NCI-H69 (cell line): Measurements from ENCODE around the gene CMSS1.
A peak's percentile ranks its signal among the peaks of the same experiment; 100 is the strongest.

Source experiments
- DNase-seq: peaks from one replicate; lab custom pipeline; 2025; lab: John Stamatoyannopoulos, UW

CMSS1 gene

DNA sequence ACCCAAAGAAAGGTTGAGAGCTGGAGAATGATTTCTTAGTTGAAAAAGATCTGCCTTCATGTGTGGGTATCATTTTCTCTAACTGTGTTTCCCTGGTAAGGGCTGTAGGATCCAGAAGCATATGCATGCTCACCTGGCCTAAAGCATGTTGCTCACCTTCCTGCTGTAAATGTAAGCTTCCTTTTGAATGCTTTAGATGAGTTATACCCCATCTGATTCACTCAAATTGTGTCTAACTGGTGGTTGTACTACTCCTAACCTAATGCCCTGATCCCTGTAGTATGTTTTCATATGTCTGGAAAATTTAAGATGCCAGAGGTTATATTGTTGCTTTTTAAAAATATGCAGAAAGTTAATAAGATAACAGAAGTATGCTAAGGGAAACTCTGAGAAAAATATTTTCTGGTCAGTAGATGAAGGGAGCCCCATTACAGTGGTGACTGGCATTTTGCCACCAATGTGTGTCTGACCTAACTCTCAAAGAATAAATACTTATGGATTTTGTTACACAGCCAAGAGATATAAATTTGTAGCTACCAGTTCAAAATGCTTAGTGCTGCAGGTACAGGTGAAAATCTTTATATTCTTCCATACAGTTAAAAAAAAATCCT, 289.0 kb downstream of the CMSS1 start:
- peak; percentile 77 for DNase-seq

DNA sequence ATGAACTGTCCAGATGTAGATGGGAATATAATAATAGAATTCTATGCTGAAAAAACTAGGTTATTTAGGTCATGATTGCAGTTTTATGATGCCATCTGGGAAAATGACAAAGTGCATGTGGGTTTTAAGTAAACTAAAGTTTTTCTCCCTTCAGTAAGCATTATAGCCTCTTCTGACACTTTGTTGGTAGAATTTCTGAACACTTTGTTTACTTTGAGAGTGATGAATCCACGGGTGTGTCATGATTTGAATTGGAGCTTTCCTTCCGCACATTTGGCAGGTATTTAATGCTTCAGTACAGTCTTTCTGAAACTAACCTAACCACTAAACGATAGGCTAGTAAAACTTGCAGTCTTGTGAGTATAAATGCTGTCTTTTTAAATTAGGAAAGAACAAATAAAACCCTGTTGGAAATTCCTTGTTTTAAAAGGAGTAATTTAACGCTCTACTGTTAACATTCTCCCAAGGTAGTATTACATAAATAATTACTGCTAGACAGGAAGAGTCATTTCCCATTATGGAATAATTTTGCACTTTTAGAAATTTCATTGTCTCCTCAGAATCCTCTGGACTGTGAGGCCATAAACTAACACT, 289.7 kb downstream of the CMSS1 start:
- peak; percentile 67 for DNase-seq

DNA sequence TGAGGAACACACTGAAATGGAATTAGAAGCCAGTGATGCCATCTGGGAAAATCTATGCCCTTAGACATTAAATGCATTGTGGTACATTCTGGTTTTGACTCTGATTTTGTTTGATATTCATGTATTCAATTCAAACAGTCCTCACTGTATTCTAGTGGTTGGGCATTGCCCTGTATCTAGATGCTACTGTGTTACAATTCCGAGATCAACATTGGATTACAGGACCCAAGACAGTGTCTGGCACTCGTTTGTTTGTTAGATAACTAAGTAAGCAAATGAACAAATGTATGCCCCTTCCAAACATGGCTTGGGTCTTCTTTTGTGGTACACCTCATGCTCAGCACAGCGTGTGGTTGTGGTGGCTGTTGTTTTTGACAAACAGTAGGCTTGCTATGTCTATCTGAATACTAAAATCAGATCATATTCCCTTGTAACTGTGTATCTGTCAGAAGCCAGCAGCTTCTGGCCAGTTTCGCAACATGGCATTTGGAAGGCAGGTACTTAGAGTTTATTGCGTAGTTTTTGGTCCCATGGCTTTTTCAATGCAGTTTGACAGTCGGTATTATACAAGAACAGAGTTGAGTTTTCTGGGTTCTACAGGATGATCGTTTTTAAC, 290.9 kb downstream of the CMSS1 start:
- DNase-seq: no peak

DNA sequence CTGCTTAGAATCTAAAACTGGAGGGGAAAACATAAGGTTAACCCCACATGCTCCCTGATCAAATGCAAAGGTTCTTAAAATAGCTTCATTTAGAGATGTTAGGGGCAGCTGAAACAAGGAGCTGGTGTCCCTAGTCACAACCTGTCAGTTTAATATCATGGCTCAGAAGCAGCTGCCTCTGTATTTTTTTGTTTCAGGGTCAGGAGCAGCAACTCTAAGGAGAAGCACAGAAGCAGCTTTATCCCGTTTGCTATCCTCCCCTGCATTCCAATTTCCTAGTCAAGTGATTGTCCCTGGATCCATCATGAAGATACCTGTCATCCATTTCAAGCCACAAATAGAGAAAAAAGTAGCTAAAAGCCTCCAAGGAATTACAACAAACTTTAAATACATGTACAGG, 292.5 kb downstream of the CMSS1 start:
- no peak for DNase-seq

DNA sequence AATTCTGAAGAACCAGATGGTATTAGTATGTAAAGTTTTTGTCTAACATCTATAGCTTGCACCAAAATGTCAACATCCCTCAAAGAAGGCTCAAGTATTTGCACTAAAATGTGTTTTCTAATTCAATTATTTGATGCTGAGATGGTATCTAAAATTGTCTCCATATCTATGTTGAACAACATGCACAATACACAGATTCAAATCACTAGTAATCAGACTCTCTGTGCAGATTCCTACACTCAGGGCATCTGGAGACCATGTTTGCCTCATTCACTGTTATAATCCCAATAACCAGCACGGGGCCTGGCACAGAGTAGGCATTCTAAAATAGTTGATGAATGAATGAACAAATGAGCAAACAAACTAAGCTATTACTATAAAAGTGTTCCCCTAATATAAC, 294.1 kb downstream of the CMSS1 start:
- no peak for DNase-seq

DNA sequence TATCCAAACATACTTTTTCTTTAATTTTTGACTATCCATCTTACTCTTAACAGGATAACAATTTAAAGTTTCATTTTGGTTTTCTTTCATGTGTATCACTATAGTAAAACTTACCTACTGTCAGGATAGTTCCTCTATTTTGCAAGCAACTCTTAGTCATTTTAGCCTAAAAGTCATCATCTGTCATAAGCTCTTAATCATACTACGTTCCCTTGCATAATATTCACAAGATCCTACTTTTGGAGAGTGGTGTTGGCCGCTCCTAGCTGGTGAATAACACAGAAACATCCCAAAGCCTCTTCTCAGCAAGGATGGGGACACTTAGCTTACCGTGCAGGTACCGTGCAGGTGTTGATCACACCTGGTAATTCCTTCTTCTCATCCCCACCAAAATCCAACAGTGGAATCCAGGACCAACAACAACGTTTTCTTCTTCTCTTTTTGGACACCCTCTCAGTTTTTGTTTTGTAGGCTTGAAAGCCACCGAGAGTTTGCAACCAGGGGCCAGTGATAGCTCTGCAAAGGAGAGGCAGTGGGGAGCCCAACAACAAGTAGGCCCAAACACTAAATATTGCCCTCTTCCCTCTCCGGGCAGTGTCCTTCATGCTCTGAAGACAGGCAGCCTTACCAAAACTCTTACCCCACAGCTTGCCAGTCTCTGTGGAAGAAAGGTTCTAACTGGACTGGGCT, 296.2 kb downstream of the CMSS1 start:
- peak; percentile 3 for DNase-seq

DNA sequence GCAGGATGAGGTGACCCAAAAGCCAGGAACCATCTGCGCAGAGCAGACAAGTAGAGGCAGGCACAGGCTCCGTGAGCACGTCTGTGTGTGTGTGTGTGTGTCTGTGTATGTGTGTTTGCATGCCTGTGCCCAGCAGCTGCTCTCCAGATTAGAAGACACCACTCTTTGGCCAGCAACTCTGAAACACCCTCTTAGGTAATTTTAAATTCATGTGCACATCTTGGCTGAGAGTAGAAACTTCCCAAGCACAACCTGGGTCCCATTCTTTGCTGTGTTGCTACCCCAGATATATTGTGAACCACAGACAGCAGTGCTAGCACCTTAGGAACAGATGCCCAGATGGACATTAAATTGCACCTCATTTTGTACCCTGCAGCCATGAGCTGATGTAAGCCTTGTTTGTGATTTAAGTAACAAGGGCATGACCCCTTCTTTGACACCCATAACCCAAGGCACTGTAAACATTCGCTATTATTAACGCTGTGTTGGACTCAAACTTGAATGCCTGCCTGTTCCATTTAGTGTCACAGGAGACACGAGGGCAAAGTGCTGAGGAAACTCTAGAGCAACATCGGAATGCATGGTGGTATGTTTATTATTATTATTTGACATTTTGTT, 296.9 kb downstream of the CMSS1 start, which contains the start of gene FILIP1L:
Gene FILIP1L (minus strand): TSS at position 89 of the 618 bp plus-strand sequence.
- DNase-seq: peak; percentile 89

DNA sequence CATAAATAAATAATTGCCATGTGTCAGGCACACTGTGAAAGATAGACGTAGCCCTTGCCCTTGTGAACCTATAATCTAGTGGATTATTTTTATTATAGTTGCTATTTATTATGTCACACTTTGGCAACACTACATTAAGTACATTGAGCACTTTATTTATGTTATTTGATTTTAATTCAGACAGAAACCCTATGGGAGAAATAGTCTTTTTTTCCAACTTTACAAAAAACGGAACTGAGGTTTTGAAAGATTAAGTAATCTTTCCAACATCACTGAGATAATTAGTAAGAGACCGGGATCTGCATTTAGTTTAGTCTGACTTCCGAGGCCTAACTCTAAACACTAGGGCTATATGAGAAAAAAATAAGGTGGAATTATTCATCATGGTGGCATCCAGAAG, 299.4 kb downstream of the CMSS1 start:
- no peak for DNase-seq

DNA sequence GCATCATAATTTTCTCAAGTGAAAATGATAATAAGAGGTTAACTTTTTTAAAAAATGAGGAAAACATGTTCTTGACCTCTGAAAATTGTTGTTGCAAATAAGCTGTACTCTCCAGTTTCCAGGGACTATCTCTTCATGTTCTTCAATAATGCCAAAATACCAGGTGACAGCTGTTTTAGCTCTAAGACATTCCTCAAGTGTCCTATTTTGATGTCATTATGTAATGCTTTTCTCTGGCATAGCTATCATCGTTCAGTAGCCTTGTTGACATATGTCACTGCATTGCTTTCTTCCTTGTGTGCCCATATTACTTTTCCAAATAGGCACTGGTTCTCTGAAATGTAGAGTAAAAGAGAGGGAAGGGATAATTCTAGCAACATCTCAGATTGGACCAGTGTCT, 302.4 kb downstream of the CMSS1 start:
- DNase-seq: no peak

DNA sequence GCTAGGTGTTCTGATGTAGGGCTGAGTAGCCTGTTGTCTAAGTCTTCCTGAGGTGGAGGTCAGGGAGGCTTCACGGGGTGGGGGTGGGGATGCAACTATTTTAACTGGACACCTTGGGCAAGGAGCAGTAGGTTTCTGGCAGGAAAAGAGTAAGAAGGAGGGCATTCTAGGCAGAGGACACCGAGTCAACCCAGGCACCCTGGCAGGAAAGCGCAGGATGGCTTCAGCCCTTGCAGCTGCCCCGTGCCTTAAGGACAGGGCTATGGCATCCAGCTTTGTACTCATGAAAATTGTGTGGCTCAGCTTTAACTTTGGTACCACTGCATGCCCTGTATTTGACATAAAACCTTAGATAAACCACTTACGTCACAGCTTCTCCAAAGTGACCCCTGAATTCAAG, 303.0 kb downstream of the CMSS1 start:
- DNase-seq: no peak

DNA sequence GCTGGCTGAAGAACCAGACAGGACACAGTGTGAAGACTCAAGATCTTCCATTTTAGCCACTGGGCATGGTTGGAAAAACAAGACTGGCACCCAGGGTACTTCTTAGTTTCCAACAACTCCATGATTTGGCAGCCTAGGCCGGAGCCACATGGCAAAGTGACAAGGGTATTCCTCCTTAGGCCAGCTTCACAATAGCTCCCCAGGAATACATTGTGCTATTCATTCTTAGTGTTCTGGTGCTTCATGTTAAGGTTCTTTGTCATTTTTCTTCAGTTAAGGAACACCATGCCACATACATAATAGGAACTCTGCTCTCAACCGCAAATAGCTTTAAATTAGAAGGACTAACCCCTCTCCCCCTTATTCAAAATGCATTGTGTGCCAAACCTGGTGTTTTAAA, 304.7 kb downstream of the CMSS1 start:
- no peak for DNase-seq

DNA sequence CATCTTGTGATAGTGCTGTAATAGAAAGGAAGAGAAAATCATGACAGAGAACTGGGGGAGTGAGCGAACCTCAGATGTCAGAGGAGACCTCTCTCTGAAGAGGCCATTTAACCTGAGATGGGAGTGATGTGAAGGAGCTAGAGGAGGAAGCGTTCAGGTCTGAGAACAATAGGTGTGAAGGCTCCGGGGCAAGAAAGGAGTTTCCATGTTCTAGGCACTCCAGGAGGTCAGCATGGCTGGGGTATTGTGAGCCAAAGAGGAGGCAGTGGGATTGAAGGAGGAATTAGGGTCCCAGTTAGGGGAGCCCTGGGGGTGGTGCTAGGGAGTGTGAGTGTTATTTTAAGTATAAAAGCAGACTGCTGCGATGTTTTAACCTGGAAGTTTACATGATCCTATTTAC, 305.4 kb downstream of the CMSS1 start:
- no peak for DNase-seq

DNA sequence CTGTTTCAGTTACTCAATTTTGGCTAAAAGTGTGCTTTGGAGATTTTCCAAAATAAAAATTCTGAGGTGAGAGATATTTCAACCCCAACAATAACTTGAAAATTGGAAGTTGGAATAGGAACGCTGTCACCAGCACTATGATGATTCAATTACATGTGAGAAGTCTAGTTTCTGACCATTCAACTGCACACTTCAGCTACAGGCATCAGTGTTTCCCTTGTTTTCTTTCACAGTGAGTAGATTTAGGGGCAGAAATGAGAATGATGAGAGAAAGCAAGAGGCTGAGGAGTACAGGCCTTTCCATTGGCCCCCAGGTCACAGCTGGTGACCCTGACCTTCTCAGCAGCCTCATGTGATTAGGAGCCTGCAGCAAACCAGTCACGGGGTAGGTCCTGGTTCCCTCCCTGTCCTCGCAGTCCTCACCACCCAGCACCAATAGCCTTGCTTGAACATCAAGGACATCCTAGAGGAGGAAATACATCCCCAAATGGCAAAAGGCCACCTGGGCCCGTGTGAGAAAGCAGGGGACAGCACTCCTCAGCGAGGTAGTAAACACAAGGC, 306.6 kb downstream of the CMSS1 start:
- DNase-seq: no peak

DNA sequence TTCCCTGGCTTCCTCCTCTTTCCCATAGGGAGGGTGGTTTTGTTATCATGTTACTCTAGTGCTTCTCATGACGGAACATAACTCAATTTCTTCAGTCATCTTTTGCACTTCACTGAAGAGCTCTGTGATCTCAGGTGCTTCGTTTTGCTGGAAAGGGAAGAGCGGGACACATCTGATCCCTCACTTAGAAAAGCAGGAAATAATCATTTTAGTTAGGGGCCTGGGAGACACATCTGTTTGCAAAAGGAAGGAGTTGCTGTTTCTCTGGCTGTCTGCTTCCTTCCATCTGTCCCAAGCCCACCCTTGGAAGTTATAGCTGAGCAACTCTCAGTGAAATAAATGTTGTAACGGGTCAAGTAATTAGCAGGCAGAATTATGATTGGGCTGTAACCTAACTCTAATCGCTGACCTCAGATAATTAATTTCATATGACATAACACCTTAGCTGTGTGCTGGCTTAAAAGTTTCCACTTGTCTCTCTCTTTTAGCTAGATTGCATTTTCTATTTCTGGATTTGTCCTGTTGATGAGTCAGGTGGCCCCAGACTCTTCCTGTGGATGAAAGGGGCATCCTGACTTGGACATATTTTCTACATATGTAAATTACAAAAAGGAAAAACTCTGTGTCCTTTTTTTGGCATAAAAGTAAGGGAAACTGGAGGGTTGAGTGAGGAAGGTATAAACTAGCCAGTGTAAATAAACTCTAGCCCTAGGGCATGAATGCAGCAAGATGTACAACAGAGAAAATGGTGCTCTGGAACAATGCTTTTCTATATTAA, 307.7 kb downstream of the CMSS1 start:
- peak; percentile 68 for DNase-seq

DNA sequence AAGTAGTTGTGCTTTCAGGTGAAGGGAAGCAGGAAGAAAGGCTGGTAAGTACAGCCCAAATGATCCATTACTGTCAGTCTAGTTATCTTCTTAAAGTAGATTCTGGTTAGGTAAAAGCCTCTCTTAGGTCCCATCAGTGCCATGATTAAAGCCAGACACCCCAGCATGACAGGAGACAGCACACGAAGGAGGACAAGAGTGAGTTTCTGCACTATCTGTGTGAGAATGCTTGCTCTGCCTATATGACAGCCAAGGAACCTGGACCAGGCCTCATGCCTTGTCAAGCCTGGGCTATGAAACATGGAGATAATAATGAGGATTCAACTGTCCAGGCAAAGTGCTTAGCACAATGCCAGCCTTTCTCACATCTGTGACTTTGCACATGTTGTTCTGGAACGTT, 310.1 kb downstream of the CMSS1 start:
- no peak for DNase-seq

DNA sequence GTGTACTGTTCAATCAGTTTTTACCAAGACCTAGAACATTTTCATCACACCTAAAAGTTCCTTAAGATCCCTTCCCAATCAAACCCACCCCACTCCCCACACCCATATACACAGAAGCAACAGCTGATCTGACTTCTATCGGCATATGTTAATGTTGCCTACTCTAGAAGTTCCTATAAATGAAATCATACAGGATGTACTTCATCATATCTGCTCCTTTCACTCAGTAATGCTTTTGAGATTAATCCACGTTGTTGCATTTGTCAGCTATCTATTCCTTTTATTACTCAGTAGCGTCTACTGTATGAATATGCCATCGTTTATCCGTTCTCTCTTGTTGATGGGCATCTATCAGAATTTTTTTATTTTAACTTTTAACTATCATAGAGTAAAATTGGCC, 310.9 kb downstream of the CMSS1 start:
- no peak for DNase-seq

DNA sequence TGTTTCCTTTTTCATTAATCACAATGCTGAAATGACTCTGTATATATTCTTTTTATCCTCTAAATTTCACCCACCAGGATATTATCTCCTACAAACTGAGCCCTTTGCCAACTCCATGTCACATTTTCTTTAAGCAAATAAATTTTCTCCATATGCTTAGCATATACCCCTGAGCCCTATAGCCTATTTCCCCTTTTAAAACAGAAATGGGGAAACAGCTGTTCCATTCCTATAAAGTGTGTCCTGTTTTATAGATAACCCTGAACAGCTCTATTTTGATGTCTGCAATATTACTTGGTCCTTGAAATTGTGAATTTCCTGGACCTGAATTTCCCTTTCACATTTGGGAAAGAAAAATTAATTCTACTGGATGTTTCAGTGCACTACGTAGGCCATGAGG, 312.3 kb downstream of the CMSS1 start:
- DNase-seq: peak; percentile 3

DNA sequence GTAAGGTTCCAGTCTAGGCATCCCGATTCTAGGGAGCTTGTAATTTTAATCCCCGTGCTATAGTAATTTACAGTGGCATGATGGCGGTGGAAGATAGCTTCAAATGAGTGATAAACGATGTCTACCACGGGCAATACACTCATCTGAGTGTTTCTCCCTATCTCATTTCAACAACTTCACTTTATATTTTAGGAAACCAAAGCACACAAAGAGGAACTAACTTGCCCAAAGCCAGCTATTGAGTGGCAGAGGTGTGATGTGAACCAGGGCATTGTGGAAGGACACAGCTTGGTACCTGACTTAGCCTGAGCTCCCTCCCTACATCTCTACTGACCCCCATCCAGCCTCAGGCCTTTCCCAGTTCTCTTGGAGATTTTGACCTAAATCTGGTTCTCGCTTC, 313.6 kb downstream of the CMSS1 start:
- no peak for DNase-seq

DNA sequence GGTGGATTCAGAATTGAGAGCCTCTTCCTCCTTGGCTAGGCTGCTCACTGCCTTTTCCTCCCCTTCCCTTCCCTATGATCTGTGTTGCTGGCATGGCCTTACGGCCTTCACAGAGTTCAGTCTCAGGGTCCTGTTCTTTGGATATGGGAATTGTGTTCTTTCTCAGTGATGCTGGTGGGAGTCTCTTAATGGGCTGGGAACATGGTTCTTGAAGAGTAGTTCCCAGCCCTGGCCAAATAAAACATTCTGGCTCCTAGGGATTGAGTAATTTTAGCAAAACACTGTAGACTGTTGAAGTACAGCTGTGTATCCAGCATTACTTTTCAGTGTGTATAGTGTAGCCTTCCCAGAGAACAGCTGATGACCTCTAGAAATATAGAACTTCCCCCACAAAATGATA, 319.3 kb downstream of the CMSS1 start:
- no peak for DNase-seq

DNA sequence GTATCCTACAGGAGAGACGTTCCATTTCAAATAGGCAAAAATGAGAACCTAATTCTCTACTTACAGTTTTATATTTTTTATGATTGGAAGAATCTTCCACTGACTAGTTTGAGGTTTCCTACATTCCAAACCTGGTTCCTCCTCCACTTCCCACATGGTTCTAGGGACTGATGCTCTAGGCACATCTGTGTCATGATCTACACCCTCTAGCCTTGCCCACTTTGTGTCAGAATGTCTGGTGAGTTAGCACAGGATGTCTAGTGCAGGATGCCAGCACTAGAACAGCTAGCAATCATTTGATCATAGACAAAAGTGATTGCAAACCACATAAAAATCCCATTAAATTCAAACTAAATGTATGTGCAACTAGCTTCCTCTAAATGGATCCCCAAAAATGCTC, 323.3 kb downstream of the CMSS1 start:
- no peak for DNase-seq

DNA sequence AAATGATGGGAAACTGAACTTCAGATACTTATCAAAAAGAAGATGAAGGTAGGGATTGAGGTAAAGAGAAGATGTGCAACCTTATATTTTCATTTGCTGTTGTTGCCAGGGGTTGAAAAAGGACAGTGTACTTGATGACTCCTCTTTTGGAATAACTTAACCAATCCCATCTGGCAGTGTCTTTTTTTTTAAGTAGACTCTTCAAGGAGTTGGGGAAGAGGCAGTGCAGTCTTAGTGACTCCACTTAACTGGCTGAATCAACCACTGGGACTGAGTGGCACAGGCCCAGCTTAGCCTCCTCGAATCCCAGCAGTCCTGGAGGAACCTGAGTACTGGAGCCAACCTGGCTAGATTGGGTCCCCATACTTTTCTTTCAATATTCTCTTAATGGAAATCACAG, 323.9 kb downstream of the CMSS1 start:
- DNase-seq: no peak
